Smooth muscle cell (in vitro differentiated cells): ENCODE measurements around the gene OR4B1. TPM values are rescaled to one million over a fixed set of nuclear protein-coding genes. Genes with fewer than 3 reads are reported as not detected.

Experiments used
- DNase-seq: peaks from one replicate; lab custom pipeline; 2025; ENCODE audit not compliant: unreplicated experiment; lab: John Stamatoyannopoulos, UW
- H2AFZ ChIP-seq: fragments of 200-600 bp; sonication (generic); 2 replicates; pipeline ENCODE4 v1.6.0; 2016; ENCODE audit warnings: antibody characterized with exemption, low read depth, mild to moderate bottlenecking
- H3F3A ChIP-seq: fragments of 200-600 bp; sonication (generic); 2 replicates; pipeline ENCODE4 v1.6.0; 2017; ENCODE audit warnings: antibody characterized with exemption, low read depth
- H3K27ac ChIP-seq: fragments of 200-600 bp; sonication (generic); 2 replicates; pipeline ENCODE4 v1.5.1; 2016; ENCODE audit warnings: low read depth, mild to moderate bottlenecking
- H3K27me3 ChIP-seq: fragments of 200-600 bp; sonication (generic); 2 replicates; pipeline ENCODE4 v1.6.1; 2016; ENCODE audit warnings: low read depth, mild to moderate bottlenecking
- H3K36me3 ChIP-seq: fragments of 200-600 bp; sonication (generic); 2 replicates; pipeline ENCODE4 v1.5.1; 2016; ENCODE audit warnings: low read depth
- H3K4me1 ChIP-seq: fragments of 200-600 bp; sonication (generic); 2 replicates; pipeline ENCODE4 v1.5.1; 2016; ENCODE audit warnings: low read depth
- H3K4me2 ChIP-seq: fragments of 200-600 bp; sonication (generic); 2 replicates; pipeline ENCODE4 v1.6.0; 2016; ENCODE audit warnings: mild to moderate bottlenecking
- H3K4me3 ChIP-seq: fragments of 200-600 bp; sonication (generic); 2 replicates; pipeline ENCODE4 v1.5.1; 2016; ENCODE audit warnings: mild to moderate bottlenecking
- H3K79me2 ChIP-seq: fragments of 200-600 bp; sonication (generic); 2 replicates; pipeline ENCODE4 v1.6.0; 2016; ENCODE audit warnings: low read depth, mild to moderate bottlenecking
- H3K9ac ChIP-seq: fragments of 200-600 bp; sonication (generic); 2 replicates; pipeline ENCODE4 v1.6.0; 2016; ENCODE audit warnings: low read depth
- H3K9me3 ChIP-seq: fragments of 200-600 bp; sonication (generic); replicated peaks from 2 replicates; pipeline ENCODE4 v1.5.1; 2016; ENCODE audit warnings: low read depth
- H4K20me1 ChIP-seq: fragments of 200-600 bp; sonication (generic); 2 replicates; pipeline ENCODE4 v1.6.0; 2016; ENCODE audit warnings: low read depth
- CTCF ChIP-seq: fragments of 200-600 bp; sonication (generic); IDR thresholded peaks from 2 replicates; pipeline ENCODE4 v1.5.1; 2017; ENCODE audit warnings: borderline replicate concordance, mild to moderate bottlenecking, antibody characterized with exemption; ENCODE audit not compliant: insufficient read depth, poor library complexity, severe bottlenecking
- WGBS: methylation state at CpG from one replicate; pipeline ENCODE4 v1.1.7; 2016; ENCODE audit warnings: low lambda C conversion rate; 5-methylcytosine and 5-hydroxymethylcytosine counted together
- polyA plus RNA-seq: library from polyadenylated mRNA; unstranded; fragments of >200 nt; fragmentation: Nextera tagmentation; extraction: Ambion mirVana; gene quantifications from 2 replicates; pipeline ENCODE4 v1.2.1, GENCODE V29; 2016
- total RNA-seq: library from RNA; depleted of rRNA; stranded (reverse); fragments of >200 nt; gene quantifications from 2 replicates; pipeline ENCODE4 v1.2.3, GENCODE V29; 2014

The OR4B1 gene
- total RNA-seq (not detected in 2 replicates), polyA plus RNA-seq (not detected in 2 replicates)

GRCh38 chr11:48216510-48216909 lies at the start of gene OR4B1:
Gene OR4B1 (plus strand): TSS chr11:48216810. CDS start chr11:48216810, 0 bp downstream.
- no peak within 1 kb of the TSS for H3K4me3 ChIP-seq
- H3K4me2 ChIP-seq, result no peak within 1 kb of the TSS
- no peak within 1 kb of the TSS for H3K27ac ChIP-seq
- 56% methylated on average over 2 of the region's 2 CpGs for WGBS
- no peak within 1 kb of the TSS for H3K9ac ChIP-seq
- H3K36me3 ChIP-seq, result no peaks in the 10 kb centered on the region
- no peak for DNase-seq
- H3K9me3 ChIP-seq, result no peaks in the 10 kb centered on the region
- no peak within 1 kb of the TSS for H2AFZ ChIP-seq
- no peaks in the 10 kb centered on the region for H3F3A ChIP-seq
- no peaks in the 10 kb centered on the region for H3K27me3 ChIP-seq
- no peak for TF ChIP-seq CTCF
- no peaks in the 10 kb centered on the region for H3K4me1 ChIP-seq
- no peaks in the 10 kb centered on the region for H4K20me1 ChIP-seq
- no peaks in the 10 kb centered on the region for H3K79me2 ChIP-seq

GRCh38 chr11:48167380-48167779 lies 49.2 kb upstream of the OR4B1 start:
- no peak for TF ChIP-seq CTCF
- DNase-seq, result no peak
- Histone ChIP-seq H4K20me1 (no peaks in the 10 kb centered on the region), H3K36me3 (no peaks in the 10 kb centered on the region), H3K4me3 (no peak overlapping the region), H2AFZ (no peak overlapping the region), H3K79me2 (no peaks in the 10 kb centered on the region), H3K9me3 (no peaks in the 10 kb centered on the region), H3K4me1 (peaks cover 7% of the 10 kb centered on the region), H3K27me3 (no peaks in the 10 kb centered on the region), H3F3A (no peaks in the 10 kb centered on the region), H3K9ac (no peak overlapping the region), H3K27ac (no peak overlapping the region), H3K4me2 (no peak overlapping the region)
- 96% methylated on average over 6 of the region's 6 CpGs for WGBS

- no peak overlapping the region for H3K27ac ChIP-seq
- H3K36me3 ChIP-seq, result no peaks in the 10 kb centered on the region
- no peak overlapping the region for H3K4me3 ChIP-seq
- H3K9me3 ChIP-seq, result no peaks in the 10 kb centered on the region
- H3K79me2 ChIP-seq, result no peaks in the 10 kb centered on the region
- DNase-seq, result no peak
- no peaks in the 10 kb centered on the region for H4K20me1 ChIP-seq
- H3F3A ChIP-seq, result no peaks in the 10 kb centered on the region
- H2AFZ ChIP-seq, result no peak overlapping the region
- H3K4me1 ChIP-seq, result peaks cover 7% of the 10 kb centered on the region
- no peak overlapping the region for H3K4me2 ChIP-seq
- 93% methylated on average over 6 of the region's 6 CpGs for WGBS
- no peak for TF ChIP-seq CTCF
- no peaks in the 10 kb centered on the region for H3K27me3 ChIP-seq
- H3K9ac ChIP-seq, result no peak overlapping the region
Observed at GRCh38 chr11:48168815-48169214, 47.8 kb upstream of the OR4B1 start.

- no peak for TF ChIP-seq CTCF
- DNase-seq, result no peak
- Histone ChIP-seq H3K27me3 (no peaks in the 10 kb centered on the region), H3K36me3 (no peaks in the 10 kb centered on the region), H3K4me1 (peaks cover 7% of the 10 kb centered on the region), H2AFZ (no peak overlapping the region), H3K9ac (no peak overlapping the region), H3K27ac (no peak overlapping the region), H3K4me3 (no peak overlapping the region), H3F3A (no peaks in the 10 kb centered on the region), H4K20me1 (no peaks in the 10 kb centered on the region), H3K9me3 (no peaks in the 10 kb centered on the region), H3K4me2 (no peak overlapping the region), H3K79me2 (no peaks in the 10 kb centered on the region)
- 97% methylated on average over 6 of the region's 6 CpGs for WGBS
Observed at GRCh38 chr11:48169259-48169658, 47.4 kb upstream of the OR4B1 start.
